ENCODE measurements around the gene WBP1L. TPM values are rescaled to one million over a fixed set of nuclear protein-coding genes. Genes with fewer than 3 reads are reported as not detected.
"Not testable (repeated sequence)": the region's sequence is repeated elsewhere in the genome, so short reads cannot be mapped to it uniquely, and the experiment has no call there.

The WBP1L gene
- total and polyA plus RNA-seq, 2 donors, result 30.1 to 42.6 TPM

GRCh38 chr10:102844190-102844776 lies 100.5 kb downstream of the WBP1L start:
- not testable (repeated sequence) for H3K36me3 ChIP-seq (ENCODE audit: insufficient read depth); DNase-seq (ENCODE audit: extremely low spot score); H3K27ac ChIP-seq (ENCODE audit: low read depth); H3K4me1 ChIP-seq (ENCODE audit: insufficient read depth); H3K4me3 ChIP-seq (ENCODE audit: low read depth, low read length)
- WGBS, result 87% methylated on average over 6 of the region's 6 CpGs

- Histone ChIP-seq H3K4me3 (ENCODE audit: low read depth, low read length) (no peak overlapping the region), H3K27ac (ENCODE audit: low read depth) (no peak overlapping the region), H3K4me1 (ENCODE audit: insufficient read depth) (no peaks in the 10 kb centered on the region), H3K36me3 (ENCODE audit: insufficient read depth) (no peaks in the 10 kb centered on the region)
- WGBS, result 86% methylated on average over 9 of the region's 9 CpGs
- DNase-seq (ENCODE audit: extremely low spot score), result no peak
These were observed 101.7 kb downstream of the WBP1L start for GRCh38 chr10:102845352-102845902.

GRCh38 chr10:102850025-102850518 lies 106.3 kb downstream of the WBP1L start:
- no peak for DNase-seq (ENCODE audit: extremely low spot score)
- H3K27ac ChIP-seq (ENCODE audit: low read depth), result no peak overlapping the region
- no peaks in the 10 kb centered on the region for H3K4me1 ChIP-seq (ENCODE audit: insufficient read depth)
- no peak overlapping the region for H3K4me3 ChIP-seq (ENCODE audit: low read depth, low read length)
- H3K36me3 ChIP-seq (ENCODE audit: insufficient read depth), result no peaks in the 10 kb centered on the region
- 87% methylated on average over 9 of the region's 9 CpGs for WGBS

- 96% methylated on average over 7 of the region's 7 CpGs for WGBS
- H3K4me3 ChIP-seq (ENCODE audit: low read depth, low read length); DNase-seq (ENCODE audit: extremely low spot score); H3K27ac ChIP-seq (ENCODE audit: low read depth); H3K36me3 ChIP-seq (ENCODE audit: insufficient read depth); H3K4me1 ChIP-seq (ENCODE audit: insufficient read depth): not testable (repeated sequence)
These were observed 109.5 kb downstream of the WBP1L start for GRCh38 chr10:102853237-102853636.

- not testable (repeated sequence) for H3K27ac ChIP-seq (ENCODE audit: low read depth); DNase-seq (ENCODE audit: extremely low spot score); H3K4me1 ChIP-seq (ENCODE audit: insufficient read depth); H3K36me3 ChIP-seq (ENCODE audit: insufficient read depth); H3K4me3 ChIP-seq (ENCODE audit: low read depth, low read length)
- 61% methylated on average over 11 of the region's 11 CpGs for WGBS
These were observed 112.1 kb downstream of the WBP1L start for GRCh38 chr10:102855731-102856436.

GRCh38 chr10:102856758-102857424 lies 113.1 kb downstream of the WBP1L start:
- Histone ChIP-seq H3K4me1 (ENCODE audit: insufficient read depth) (no peaks in the 10 kb centered on the region), H3K27ac (ENCODE audit: low read depth) (no peak overlapping the region), H3K4me3 (ENCODE audit: low read depth, low read length) (no peak overlapping the region), H3K36me3 (ENCODE audit: insufficient read depth) (peaks cover 9% of the 10 kb centered on the region)
- WGBS, result 85% methylated on average over 3 of the region's 3 CpGs
- DNase-seq (ENCODE audit: extremely low spot score), result no peak

- 89% methylated on average over 2 of the region's 2 CpGs for WGBS
- Histone ChIP-seq H3K4me3 (ENCODE audit: low read depth, low read length) (no peak overlapping the region), H3K36me3 (ENCODE audit: insufficient read depth) (peaks cover 9% of the 10 kb centered on the region), H3K4me1 (ENCODE audit: insufficient read depth) (no peaks in the 10 kb centered on the region), H3K27ac (ENCODE audit: low read depth) (no peak overlapping the region)
- no peak for DNase-seq (ENCODE audit: extremely low spot score)
These were observed 116.2 kb downstream of the WBP1L start for GRCh38 chr10:102859911-102860310.

- no peak overlapping the region for H3K4me3 ChIP-seq (ENCODE audit: low read depth, low read length)
- no peaks in the 10 kb centered on the region for H3K4me1 ChIP-seq (ENCODE audit: insufficient read depth)
- peaks cover 9% of the 10 kb centered on the region for H3K36me3 ChIP-seq (ENCODE audit: insufficient read depth)
- DNase-seq (ENCODE audit: extremely low spot score), result no peak
- no peak overlapping the region for H3K27ac ChIP-seq (ENCODE audit: low read depth)
- 69% methylated on average over 2 of the region's 2 CpGs for WGBS
These were observed 119.9 kb downstream of the WBP1L start for GRCh38 chr10:102863660-102864059.

GRCh38 chr10:102865620-102866019 lies 121.9 kb downstream of the WBP1L start:
- 94% methylated on average over 3 of the region's 3 CpGs for WGBS

More at GRCh38 chr10:102865620-102866019, 121.9 kb downstream of the WBP1L start:
- DNase-seq (ENCODE audit: extremely low spot score), result no peak
- Histone ChIP-seq H3K4me1 (ENCODE audit: insufficient read depth) (no peaks in the 10 kb centered on the region), H3K36me3 (ENCODE audit: insufficient read depth) (peaks cover 6% of the 10 kb centered on the region), H3K4me3 (ENCODE audit: low read depth, low read length) (no peak overlapping the region), H3K27ac (ENCODE audit: low read depth) (no peak overlapping the region)

Small RNA genes within 50 kb of the gene (small RNA-seq; reads per million reads assigned to genes)
- not detected for gene RNU6-1231P

Other genes starting within 250 kb of the WBP1L start
- 64.7 TPM for gene ACTR1A, start 241.2 kb upstream of the WBP1L start, total RNA-seq
- gene ACTR1A, start 241.2 kb upstream of the WBP1L start, polyA plus RNA-seq, result 111 TPM
- gene SUFU, start 240.0 kb upstream of the WBP1L start, total RNA-seq, result 8.1 TPM
- gene SUFU, start 240.0 kb upstream of the WBP1L start, polyA plus RNA-seq, result 11.2 TPM
- 35.5 TPM for gene TRIM8, start 99.5 kb upstream of the WBP1L start, total RNA-seq
- gene TRIM8, start 99.5 kb upstream of the WBP1L start, polyA plus RNA-seq, result 116 TPM
- gene ARL3, start 29.6 kb upstream of the WBP1L start, total RNA-seq, result 8.5 TPM
- gene ARL3, start 29.6 kb upstream of the WBP1L start, polyA plus RNA-seq, result 17.4 TPM
- 11.7 TPM for gene SFXN2, start 29.3 kb upstream of the WBP1L start, total RNA-seq
- 4.3 TPM for gene SFXN2, start 29.3 kb upstream of the WBP1L start, polyA plus RNA-seq
- not detected for gene CYP17A1, start 93.5 kb downstream of the WBP1L start, total RNA-seq
- not detected for gene CYP17A1, start 93.5 kb downstream of the WBP1L start, polyA plus RNA-seq
- 35.7 TPM for gene BORCS7, start 110.3 kb downstream of the WBP1L start, total RNA-seq
- 38.2 TPM for gene BORCS7, start 110.3 kb downstream of the WBP1L start, polyA plus RNA-seq
- gene AS3MT, start 125.5 kb downstream of the WBP1L start, total RNA-seq, result 4.1 TPM
- gene AS3MT, start 125.5 kb downstream of the WBP1L start, polyA plus RNA-seq, result 3.9 TPM
- 9.0 TPM for gene CNNM2, start 174.3 kb downstream of the WBP1L start, total RNA-seq
- 5.5 TPM for gene CNNM2, start 174.3 kb downstream of the WBP1L start, polyA plus RNA-seq

All from urinary bladder (tissue), 4 donors.